ENCODE data around the gene MTG1. TPM values are rescaled to one million over a fixed set of nuclear protein-coding genes. Genes with fewer than 3 reads are reported as not detected.

MTG1 gene
- polyA plus RNA-seq, 3 donors, result 13.0 to 45.8 (median 17.1) TPM

DNA sequence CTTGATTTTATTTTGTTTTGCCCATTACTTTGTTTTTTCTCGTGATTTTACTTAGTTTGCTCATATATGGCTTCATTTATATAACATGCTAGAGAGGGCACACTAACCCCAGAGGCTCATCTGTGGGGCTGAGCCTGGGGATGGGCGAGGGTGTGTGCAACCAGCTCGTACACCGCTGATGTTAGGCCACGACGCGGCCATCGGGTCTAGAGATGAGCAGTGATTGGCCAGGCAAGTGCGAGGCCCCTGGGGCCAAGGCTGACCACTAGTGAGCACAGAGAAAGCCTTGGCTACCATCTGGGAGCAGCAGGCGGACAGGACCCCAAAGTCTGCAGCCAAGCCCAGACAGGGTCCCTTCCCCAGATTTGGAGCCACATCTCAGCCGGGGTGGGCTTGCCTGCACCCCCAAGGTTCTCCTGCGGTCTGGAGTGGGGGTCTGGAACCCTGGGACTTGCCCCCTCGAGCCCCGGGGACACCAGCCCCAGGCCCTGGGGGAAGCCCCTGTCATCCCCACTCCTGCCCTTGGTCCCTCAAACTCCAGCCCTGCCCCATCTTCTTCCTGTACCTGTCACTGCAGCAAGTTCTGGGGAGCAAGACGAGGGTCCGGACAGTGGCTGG, 39.9 kb upstream of the MTG1 start:
- Histone ChIP-seq H3K27me3 (ENCODE audit: control insufficient read depth in 2 of 2, insufficient read depth in 2 of 2, low read length in 2 of 2) (no peaks in the 10 kb centered on the region), H3K27ac (ENCODE audit: low read depth in 1 of 2, low read length in 2 of 2) (no peak overlapping the region), H3K4me3 (replicated peaks in 1 of 3; ENCODE audit: low read depth in 2 of 3, low read length in 3 of 3) (no peak overlapping the region), H2AFZ (ENCODE audit: insufficient read depth, low read depth, low read length, poor library complexity, severe bottlenecking) (no peak overlapping the region), H3K36me3 (replicated peaks in 1 of 2; ENCODE audit: control insufficient read depth in 1 of 2, insufficient read depth in 2 of 2, low read length in 2 of 2) (peaks cover 0 to 7% of the 10 kb centered on the region in 2 donors), H3K79me2 (ENCODE audit: insufficient read depth, low read length) (peaks cover 3% of the 10 kb centered on the region), H3K4me2 (replicated peaks; ENCODE audit: extremely low read depth, low read length, poor library complexity, severe bottlenecking) (no peak overlapping the region), H3K4me1 (ENCODE audit: control insufficient read depth in 1 of 2, insufficient read depth in 2 of 2, low read length in 2 of 2) (peaks cover 11 to 20% of the 10 kb centered on the region in 2 donors), H3K9me3 (replicated peaks in 1 of 2; ENCODE audit: control insufficient read depth in 1 of 2, insufficient read depth in 1 of 2, low read length in 2 of 2) (no peaks in the 10 kb centered on the region), H4K20me1 (ENCODE audit: insufficient read depth, low read length) (peaks cover 30% of the 10 kb centered on the region), H3K9ac (ENCODE audit: insufficient read depth, low read length, poor library complexity, severe bottlenecking) (no peak overlapping the region)
- peak overlapping the region in 1 of 7 donors; percentile 18 for H3K27ac Mint-ChIP-seq
- DNase-seq, result no peak
- intact Hi-C loops (cut with micrococcal nuclease), result no loop called here
- H3K4me3 Mint-ChIP-seq, result no peak overlapping the region
- TF ChIP-seq, protein P1, sequence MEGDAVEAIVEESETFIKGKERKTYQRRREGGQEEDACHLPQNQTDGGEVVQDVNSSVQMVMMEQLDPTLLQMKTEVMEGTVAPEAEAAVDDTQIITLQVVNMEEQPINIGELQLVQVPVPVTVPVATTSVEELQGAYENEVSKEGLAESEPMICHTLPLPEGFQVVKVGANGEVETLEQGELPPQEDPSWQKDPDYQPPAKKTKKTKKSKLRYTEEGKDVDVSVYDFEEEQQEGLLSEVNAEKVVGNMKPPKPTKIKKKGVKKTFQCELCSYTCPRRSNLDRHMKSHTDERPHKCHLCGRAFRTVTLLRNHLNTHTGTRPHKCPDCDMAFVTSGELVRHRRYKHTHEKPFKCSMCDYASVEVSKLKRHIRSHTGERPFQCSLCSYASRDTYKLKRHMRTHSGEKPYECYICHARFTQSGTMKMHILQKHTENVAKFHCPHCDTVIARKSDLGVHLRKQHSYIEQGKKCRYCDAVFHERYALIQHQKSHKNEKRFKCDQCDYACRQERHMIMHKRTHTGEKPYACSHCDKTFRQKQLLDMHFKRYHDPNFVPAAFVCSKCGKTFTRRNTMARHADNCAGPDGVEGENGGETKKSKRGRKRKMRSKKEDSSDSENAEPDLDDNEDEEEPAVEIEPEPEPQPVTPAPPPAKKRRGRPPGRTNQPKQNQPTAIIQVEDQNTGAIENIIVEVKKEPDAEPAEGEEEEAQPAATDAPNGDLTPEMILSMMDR (IDR thresholded peaks at IDR 0.05), result no peak
- peaks cover 0 to 1% (median 0%) of the 10 kb centered on the region in 7 donors for H3K9me3 Mint-ChIP-seq
- H3K27me3 Mint-ChIP-seq (ENCODE audit: low read depth in 3 of 3), result peaks cover 2 to 17% (median 4%) of the 10 kb centered on the region in 3 donors
- 85% methylated on average over 15 of the region's 16 CpGs for WGBS (ENCODE audit: insufficient coverage)
- H3K4me1 Mint-ChIP-seq, result peaks cover 12% of the 10 kb centered on the region
- H3K36me3 Mint-ChIP-seq, result peaks cover 2 to 5% of the 10 kb centered on the region in 2 donors

DNA sequence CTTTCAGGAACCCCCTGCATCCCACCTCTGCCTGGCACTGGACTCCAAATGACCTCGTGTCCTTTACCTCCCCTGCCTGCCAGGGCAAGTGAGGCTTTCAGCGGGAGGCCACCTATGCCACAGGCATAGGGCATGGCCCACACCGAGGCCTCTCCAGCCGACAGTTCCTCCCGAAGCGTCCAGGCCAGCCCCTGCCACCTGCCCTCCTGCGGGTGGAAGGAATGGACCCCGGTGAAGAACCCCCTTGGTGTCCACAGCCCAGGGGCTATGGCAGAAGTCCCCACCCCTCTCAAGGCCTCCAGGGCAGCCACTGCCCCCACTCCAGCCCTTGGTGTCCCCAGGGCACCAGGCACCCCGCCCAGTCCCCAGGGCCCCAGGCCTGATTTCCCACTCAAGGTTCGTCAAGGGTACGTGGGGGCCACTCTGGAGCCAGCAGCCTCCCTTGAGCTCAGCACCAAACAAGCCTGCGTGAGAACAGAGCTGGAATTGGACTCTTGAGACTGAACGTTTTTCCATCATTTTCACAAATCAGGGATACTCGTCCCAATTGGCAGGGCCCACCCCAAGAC, 39.2 kb upstream of the MTG1 start:
- no peak for DNase-seq
- Mint-ChIP-seq H3K9me3 (peaks cover 0 to 1% (median 0%) of the 10 kb centered on the region in 7 donors), H3K4me3 (no peak overlapping the region), H3K4me1 (peaks cover 12% of the 10 kb centered on the region), H3K27me3 (ENCODE audit: low read depth in 3 of 3) (peaks cover 0 to 16% (median 4%) of the 10 kb centered on the region in 3 donors), H3K36me3 (peaks cover 2 to 5% of the 10 kb centered on the region in 2 donors), H3K27ac (no peak overlapping the region)
- H3K4me1 ChIP-seq (ENCODE audit: control insufficient read depth in 1 of 2, insufficient read depth in 2 of 2, low read length in 2 of 2), result peaks cover 11 to 20% of the 10 kb centered on the region in 2 donors
- H3K9ac ChIP-seq (ENCODE audit: insufficient read depth, low read length, poor library complexity, severe bottlenecking), result no peak overlapping the region
- peaks cover 3% of the 10 kb centered on the region for H3K79me2 ChIP-seq (ENCODE audit: insufficient read depth, low read length)
- H3K36me3 ChIP-seq (replicated peaks in 1 of 2; ENCODE audit: control insufficient read depth in 1 of 2, insufficient read depth in 2 of 2, low read length in 2 of 2), result peaks cover 0 to 7% of the 10 kb centered on the region in 2 donors
- H3K27me3 ChIP-seq (ENCODE audit: control insufficient read depth in 2 of 2, insufficient read depth in 2 of 2, low read length in 2 of 2), result no peaks in the 10 kb centered on the region
- no peak overlapping the region for H2AFZ ChIP-seq (ENCODE audit: insufficient read depth, low read depth, low read length, poor library complexity, severe bottlenecking)
- peaks cover 30% of the 10 kb centered on the region for H4K20me1 ChIP-seq (ENCODE audit: insufficient read depth, low read length)
- H3K4me2 ChIP-seq (replicated peaks; ENCODE audit: extremely low read depth, low read length, poor library complexity, severe bottlenecking), result no peak overlapping the region
- no peaks in the 10 kb centered on the region for H3K9me3 ChIP-seq (replicated peaks in 1 of 2; ENCODE audit: control insufficient read depth in 1 of 2, insufficient read depth in 1 of 2, low read length in 2 of 2)
- TF ChIP-seq, protein P1 (IDR thresholded peaks at IDR 0.05), result no peak
- intact Hi-C loops (cut with micrococcal nuclease), result no loop called here
- no peak overlapping the region for H3K4me3 ChIP-seq (replicated peaks in 1 of 3; ENCODE audit: low read depth in 2 of 3, low read length in 3 of 3)
- WGBS (ENCODE audit: insufficient coverage), result 94% methylated on average over 12 of the region's 14 CpGs
- H3K27ac ChIP-seq (ENCODE audit: low read depth in 1 of 2, low read length in 2 of 2), result no peak overlapping the region

All from CD14-positive monocyte (primary cell).